ENCODE data around the gene CACNA1G.

DNA sequence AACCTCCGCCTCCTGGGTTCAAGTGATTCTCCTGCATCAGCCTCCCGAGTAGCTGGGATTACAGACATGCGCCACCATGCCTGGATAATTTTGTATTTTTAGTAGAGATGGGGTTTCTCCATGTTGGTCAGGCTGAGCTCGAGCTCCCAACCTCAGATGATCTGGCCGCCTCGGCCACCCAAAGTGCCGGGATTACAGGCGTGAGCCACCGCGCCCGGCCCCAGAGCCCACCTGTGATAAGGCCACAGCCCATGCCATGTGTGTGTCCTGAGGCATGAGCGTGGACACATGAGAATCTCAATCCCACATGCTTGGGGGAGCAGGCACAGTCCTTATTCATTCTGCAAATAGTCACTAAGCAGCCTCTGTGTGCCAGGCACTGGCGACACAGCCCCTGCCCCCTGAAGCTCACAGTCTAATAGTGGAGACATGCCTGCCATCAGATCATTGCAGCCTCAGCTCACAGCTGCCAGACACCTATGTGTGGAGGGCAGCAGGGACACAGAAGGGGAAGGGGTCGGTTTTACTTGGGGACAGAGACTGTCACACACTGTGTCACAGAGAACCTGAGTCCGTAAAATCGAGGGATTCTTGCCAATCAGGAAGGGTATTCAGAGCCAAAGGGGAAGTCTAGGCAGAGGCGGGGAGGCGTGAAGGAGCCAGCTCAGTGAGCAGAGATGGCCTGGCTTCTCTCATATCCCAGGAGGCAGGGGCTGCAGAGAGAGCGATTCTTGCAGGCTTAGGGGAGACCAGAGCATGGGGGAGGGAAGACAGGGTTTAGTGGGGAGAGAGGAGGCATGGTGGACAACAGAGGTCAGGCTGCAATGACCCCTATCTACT is 64.7 kb downstream of the CACNA1G start:
- no peak for TF ChIP-seq CTCF (IDR thresholded peaks at IDR 0.05)
- TF ChIP-seq EZH2 (IDR thresholded peaks at IDR 0.05): no peak
